WTC11 (cell line): ENCODE results near the gene IGFL4. TPM values are rescaled to one million over a fixed set of nuclear protein-coding genes. Genes with fewer than 3 reads are reported as not detected.

Experiments used
- ATAC-seq: fragments of 200-7000 bp; cut with Tn5 transposase; 2 replicates; pipeline ENCODE4 v1.10.0; 2021; ENCODE audit warnings: mild to moderate bottlenecking, moderate library complexity
- CTCF ChIA-PET: fragments of 300-600 bp; sonication (Branson Sonifier 250); formaldehyde crosslinking; loops from one replicate; lab custom pipeline; 2021; ENCODE audit warnings: antibody characterized with exemption; lab: Charles Lee
- POLR2A ChIA-PET: fragments of 350-600 bp; sonication (Branson Sonifier 250); formaldehyde crosslinking; loops from one replicate; lab custom pipeline; 2021; ENCODE audit warnings: antibody characterized with exemption; lab: Charles Lee
- DNase-seq: peaks from one replicate; pipeline ENCODE4 v3.0.0; 2021; ENCODE audit warnings: low spot score
- H3K27ac Mint-ChIP-seq: 2 replicates; pipeline ENCODE4 v1.8.0; 2021; ENCODE audit warnings: mixed read lengths
- H3K27me3 Mint-ChIP-seq: 2 replicates; pipeline ENCODE4 v1.8.0; 2021; ENCODE audit warnings: low read depth, mild to moderate bottlenecking, moderate library complexity, mixed read lengths
- H3K36me3 Mint-ChIP-seq: 2 replicates; pipeline ENCODE4 v1.8.0; 2021; ENCODE audit warnings: mixed read lengths
- H3K4me1 Mint-ChIP-seq: 2 replicates; pipeline ENCODE4 v1.8.0; 2022; ENCODE audit warnings: mixed read lengths
- H3K4me3 Mint-ChIP-seq: 2 replicates; pipeline ENCODE4 v1.8.0; 2021; ENCODE audit warnings: mild to moderate bottlenecking, moderate library complexity, mixed read lengths
- H3K9me3 Mint-ChIP-seq: 2 replicates; pipeline ENCODE4 v1.8.0; 2021; ENCODE audit warnings: mixed read lengths
- E2F5 ChIP-seq: sonication (generic); formaldehyde crosslinking; IDR thresholded peaks from 2 replicates; pipeline ENCODE4 v1.8.1; 2022; ENCODE audit warnings: mild to moderate bottlenecking, moderate library complexity, missing genetic modification reagents
- HMGA2 ChIP-seq: fragments of 250-450 bp; sonication (Bioruptor Pico); IDR thresholded peaks from 2 replicates; pipeline ENCODE4 v1.4.0; 2021; ENCODE audit warnings: mild to moderate bottlenecking, moderate library complexity
- IRF1 ChIP-seq: sonication (generic); formaldehyde crosslinking; IDR thresholded peaks from 2 replicates; pipeline ENCODE4 v1.8.0; 2023; ENCODE audit warnings: missing genetic modification reagents
- NFATC4 ChIP-seq: fragments of 250-450 bp; sonication (Bioruptor Pico); IDR thresholded peaks from 2 replicates; pipeline ENCODE4 v1.9.0; 2021; ENCODE audit warnings: mild to moderate bottlenecking
- NFE2L1 ChIP-seq: sonication (generic); formaldehyde crosslinking; IDR thresholded peaks from 2 replicates; pipeline ENCODE4 v1.8.1; 2023; ENCODE audit warnings: missing genetic modification reagents
- NFYB ChIP-seq: sonication (generic); formaldehyde crosslinking; conservative IDR thresholded peaks from 2 replicates; pipeline ENCODE4 v1.8.0; 2022; ENCODE audit warnings: low read depth, missing genetic modification reagents
- RORB ChIP-seq: fragments of 250-450 bp; sonication (Bioruptor Pico); IDR thresholded peaks from 2 replicates; pipeline ENCODE4 v1.9.0; 2021; ENCODE audit warnings: mild to moderate bottlenecking
- SP1 ChIP-seq: sonication (generic); formaldehyde crosslinking; conservative IDR thresholded peaks from 2 replicates; pipeline ENCODE4 v1.8.1; 2022; ENCODE audit warnings: missing genetic modification reagents
- ZBTB21 ChIP-seq: sonication (generic); formaldehyde crosslinking; IDR thresholded peaks from 2 replicates; pipeline ENCODE4 v1.8.1; 2023; ENCODE audit warnings: mild to moderate bottlenecking, missing genetic modification reagents, borderline replicate concordance
- ZNF121 ChIP-seq: sonication (generic); formaldehyde crosslinking; IDR thresholded peaks from 2 replicates; pipeline ENCODE4 v1.8.0; 2023; ENCODE audit warnings: missing genetic modification reagents
- ZNF671 ChIP-seq: fragments of 250-450 bp; sonication (Bioruptor Pico); IDR thresholded peaks from 2 replicates; pipeline ENCODE4 v1.8.0; 2021; ENCODE audit warnings: mild to moderate bottlenecking
- total RNA-seq: library from RNA; stranded (reverse); gene quantifications from 3 replicates; pipeline ENCODE4 v1.2.3, GENCODE V29; 2021
- TF ChIP-seq, protein P1 (sequence below): sonication (generic); formaldehyde crosslinking; conservative IDR thresholded peaks from 2 replicates; pipeline ENCODE4 v1.8.1; 2023; ENCODE audit warnings: mild to moderate bottlenecking, low read depth, missing genetic modification reagents, moderate library complexity
- TF ChIP-seq, protein P2 (sequence below): sonication (generic); formaldehyde crosslinking; IDR thresholded peaks from 2 replicates; pipeline ENCODE4 v1.8.0; 2022; ENCODE audit warnings: missing genetic modification reagents
- TF ChIP-seq, protein P3 (sequence below): sonication (generic); formaldehyde crosslinking; IDR thresholded peaks from 2 replicates; pipeline ENCODE4 v1.8.0; 2023; ENCODE audit warnings: mild to moderate bottlenecking, missing genetic modification reagents
- TF ChIP-seq, protein P4 (sequence below): sonication (generic); formaldehyde crosslinking; IDR thresholded peaks from 2 replicates; pipeline ENCODE4 v1.8.1; 2023; ENCODE audit warnings: mild to moderate bottlenecking, missing genetic modification reagents

IGFL4 gene
- total RNA-seq, 1 experiment from 2014 or later = 0.20 TPM

DNA sequence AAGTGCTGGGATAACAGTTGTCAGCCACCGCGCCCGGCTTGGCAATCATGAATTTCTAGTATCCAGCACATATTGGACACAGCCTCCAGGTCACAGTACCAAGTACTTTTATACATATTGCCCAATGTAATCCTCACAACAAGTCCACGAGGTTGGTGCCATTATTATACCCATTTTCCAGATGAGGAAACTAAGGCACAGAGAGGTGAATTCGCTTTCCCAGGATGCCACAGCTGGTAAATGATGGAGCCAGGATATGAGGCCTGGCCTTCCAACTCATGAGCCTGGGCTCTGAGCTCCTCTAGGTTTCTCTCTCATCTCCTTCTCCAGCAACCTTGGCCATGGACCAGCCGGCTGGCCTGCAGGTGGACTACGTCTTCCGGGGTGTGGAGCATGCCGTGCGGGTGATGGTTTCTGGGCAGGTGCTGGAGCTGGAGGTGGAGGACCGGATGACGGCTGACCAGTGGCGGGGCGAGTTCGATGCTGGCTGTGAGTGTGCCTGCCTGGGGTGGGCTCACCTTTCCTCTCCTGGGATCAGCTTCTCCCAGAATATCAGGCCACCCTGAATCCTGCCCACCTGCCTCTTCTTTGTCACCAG lies 38.0 kb downstream of the IGFL4 start (continued):
- TF ChIP-seq, protein P1, sequence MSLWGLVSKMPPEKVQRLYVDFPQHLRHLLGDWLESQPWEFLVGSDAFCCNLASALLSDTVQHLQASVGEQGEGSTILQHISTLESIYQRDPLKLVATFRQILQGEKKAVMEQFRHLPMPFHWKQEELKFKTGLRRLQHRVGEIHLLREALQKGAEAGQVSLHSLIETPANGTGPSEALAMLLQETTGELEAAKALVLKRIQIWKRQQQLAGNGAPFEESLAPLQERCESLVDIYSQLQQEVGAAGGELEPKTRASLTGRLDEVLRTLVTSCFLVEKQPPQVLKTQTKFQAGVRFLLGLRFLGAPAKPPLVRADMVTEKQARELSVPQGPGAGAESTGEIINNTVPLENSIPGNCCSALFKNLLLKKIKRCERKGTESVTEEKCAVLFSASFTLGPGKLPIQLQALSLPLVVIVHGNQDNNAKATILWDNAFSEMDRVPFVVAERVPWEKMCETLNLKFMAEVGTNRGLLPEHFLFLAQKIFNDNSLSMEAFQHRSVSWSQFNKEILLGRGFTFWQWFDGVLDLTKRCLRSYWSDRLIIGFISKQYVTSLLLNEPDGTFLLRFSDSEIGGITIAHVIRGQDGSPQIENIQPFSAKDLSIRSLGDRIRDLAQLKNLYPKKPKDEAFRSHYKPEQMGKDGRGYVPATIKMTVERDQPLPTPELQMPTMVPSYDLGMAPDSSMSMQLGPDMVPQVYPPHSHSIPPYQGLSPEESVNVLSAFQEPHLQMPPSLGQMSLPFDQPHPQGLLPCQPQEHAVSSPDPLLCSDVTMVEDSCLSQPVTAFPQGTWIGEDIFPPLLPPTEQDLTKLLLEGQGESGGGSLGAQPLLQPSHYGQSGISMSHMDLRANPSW (CRISPR knock-in tag) = no peak
- TF ChIP-seq, all 79 proteins: peak for 0

DNA sequence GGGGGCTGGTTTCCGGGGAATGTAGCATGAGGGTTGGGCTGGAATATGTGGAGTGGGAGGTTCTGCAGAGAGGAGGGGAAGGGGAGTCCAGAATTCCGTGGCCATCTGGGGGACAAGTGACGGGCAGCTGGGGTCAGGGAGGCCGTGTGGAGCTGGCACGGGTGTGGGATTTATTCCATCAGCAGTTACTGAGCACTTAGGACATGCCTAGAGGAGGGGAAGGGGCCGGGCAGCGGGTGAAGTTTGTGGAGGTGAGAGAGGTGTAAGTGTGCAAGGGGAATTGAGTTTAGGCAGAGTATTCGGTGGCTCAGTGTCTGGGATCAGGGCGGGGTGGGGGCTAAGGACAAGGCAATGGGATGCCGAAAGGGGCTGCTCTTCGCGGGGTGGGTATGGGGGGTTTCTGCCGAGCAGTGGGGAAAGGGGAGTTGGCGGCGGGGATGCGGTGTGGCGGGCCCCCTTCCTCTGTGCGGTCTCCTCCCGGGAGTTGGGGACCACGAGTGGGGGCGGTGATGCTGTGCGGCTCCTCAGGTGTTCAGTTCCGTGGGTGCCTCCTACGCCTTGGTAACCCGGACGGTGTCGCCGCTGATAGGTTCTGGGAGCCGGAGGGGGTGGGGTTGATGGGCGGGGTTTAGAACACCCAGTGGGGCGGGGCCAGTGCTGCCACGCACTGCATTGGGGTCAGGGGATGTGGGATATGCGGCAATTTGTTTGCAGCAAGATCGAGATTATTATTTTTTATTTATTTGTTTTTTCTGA lies 40.1 kb downstream of the IGFL4 start:
- Mint-ChIP-seq H3K4me3 (peak overlapping the region; percentile 85), H3K27me3 (peaks cover 6% of the 10 kb centered on the region; the same call in 1 of the 2 replicates), H3K27ac (0 out of 2 replicates have a peak overlapping the region, but pooled peaks have one; percentile 41), H3K4me1 (peaks cover 22% of the 10 kb centered on the region), H3K9me3 (no peaks in the 10 kb centered on the region), H3K36me3 (peaks cover 11% of the 10 kb centered on the region)
- DNase-seq = peak; percentile 74
- ChIA-PET CTCF (no interaction called here), POLR2A (no interaction called here)
- no peak for TF ChIP-seq NFATC4
- TF ChIP-seq, protein P2, sequence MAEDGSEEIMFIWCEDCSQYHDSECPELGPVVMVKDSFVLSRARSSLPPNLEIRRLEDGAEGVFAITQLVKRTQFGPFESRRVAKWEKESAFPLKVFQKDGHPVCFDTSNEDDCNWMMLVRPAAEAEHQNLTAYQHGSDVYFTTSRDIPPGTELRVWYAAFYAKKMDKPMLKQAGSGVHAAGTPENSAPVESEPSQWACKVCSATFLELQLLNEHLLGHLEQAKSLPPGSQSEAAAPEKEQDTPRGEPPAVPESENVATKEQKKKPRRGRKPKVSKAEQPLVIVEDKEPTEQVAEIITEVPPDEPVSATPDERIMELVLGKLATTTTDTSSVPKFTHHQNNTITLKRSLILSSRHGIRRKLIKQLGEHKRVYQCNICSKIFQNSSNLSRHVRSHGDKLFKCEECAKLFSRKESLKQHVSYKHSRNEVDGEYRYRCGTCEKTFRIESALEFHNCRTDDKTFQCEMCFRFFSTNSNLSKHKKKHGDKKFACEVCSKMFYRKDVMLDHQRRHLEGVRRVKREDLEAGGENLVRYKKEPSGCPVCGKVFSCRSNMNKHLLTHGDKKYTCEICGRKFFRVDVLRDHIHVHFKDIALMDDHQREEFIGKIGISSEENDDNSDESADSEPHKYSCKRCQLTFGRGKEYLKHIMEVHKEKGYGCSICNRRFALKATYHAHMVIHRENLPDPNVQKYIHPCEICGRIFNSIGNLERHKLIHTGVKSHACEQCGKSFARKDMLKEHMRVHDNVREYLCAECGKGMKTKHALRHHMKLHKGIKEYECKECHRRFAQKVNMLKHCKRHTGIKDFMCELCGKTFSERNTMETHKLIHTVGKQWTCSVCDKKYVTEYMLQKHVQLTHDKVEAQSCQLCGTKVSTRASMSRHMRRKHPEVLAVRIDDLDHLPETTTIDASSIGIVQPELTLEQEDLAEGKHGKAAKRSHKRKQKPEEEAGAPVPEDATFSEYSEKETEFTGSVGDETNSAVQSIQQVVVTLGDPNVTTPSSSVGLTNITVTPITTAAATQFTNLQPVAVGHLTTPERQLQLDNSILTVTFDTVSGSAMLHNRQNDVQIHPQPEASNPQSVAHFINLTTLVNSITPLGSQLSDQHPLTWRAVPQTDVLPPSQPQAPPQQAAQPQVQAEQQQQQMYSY (CRISPR knock-in tag) = 0 out of 2 replicates have a peak, but pooled peaks have one; percentile 18
- peak; percentile 55 for TF ChIP-seq SP1 (CRISPR knock-in tag)
- ATAC-seq = peak; percentile 84

GRCh38 chr19:45999653-46000121 lies 41.1 kb downstream of the IGFL4 start:
- TF ChIP-seq ZNF121 (peak; percentile 90), E2F5 (CRISPR knock-in tag) (no peak), ZBTB21 (CRISPR knock-in tag) (peak; percentile 97), NFE2L1 (CRISPR knock-in tag) (0 out of 2 replicates have a peak, but pooled peaks have one; percentile 8)
- Mint-ChIP-seq H3K4me1 (peaks cover 22% of the 10 kb centered on the region), H3K27ac (peak overlapping the region; percentile 87)

DNA sequence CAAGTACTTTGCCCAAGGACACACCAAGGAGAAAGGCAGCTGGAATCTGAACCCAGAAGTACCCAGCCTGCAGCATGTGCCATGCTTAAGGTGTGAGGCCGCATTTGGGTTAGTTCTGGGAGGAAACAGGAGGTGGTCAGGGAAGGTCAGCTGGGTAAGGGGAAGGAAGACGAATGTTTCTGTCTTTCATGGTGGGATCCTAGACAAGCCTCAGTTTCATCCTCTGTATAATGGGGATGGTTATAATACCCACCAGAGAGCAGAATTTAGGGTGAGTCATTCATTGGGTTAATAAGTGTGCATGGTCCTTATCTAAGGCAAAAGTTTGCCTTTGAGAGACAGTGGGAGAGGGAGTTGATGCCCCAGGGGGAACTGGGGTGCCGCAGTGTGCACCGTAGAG lies 42.0 kb downstream of the IGFL4 start:
- no peak for DNase-seq
- Mint-ChIP-seq H3K36me3 (peaks cover 6% of the 10 kb centered on the region; the same call in 1 of the 2 replicates), H3K4me3 (peak overlapping the region; percentile 85), H3K27ac (peak overlapping the region; percentile 77), H3K9me3 (no peaks in the 10 kb centered on the region), H3K27me3 (peaks cover 6% of the 10 kb centered on the region; the same call in 1 of the 2 replicates), H3K4me1 (peaks cover 22% of the 10 kb centered on the region)
- TF ChIP-seq RORB (CRISPR knock-in tag) (no peak), HMGA2 (CRISPR knock-in tag) (no peak), ZNF671 (no peak), IRF1 (no peak), NFYB (CRISPR knock-in tag) (no peak)
- TF ChIP-seq, protein P3, sequence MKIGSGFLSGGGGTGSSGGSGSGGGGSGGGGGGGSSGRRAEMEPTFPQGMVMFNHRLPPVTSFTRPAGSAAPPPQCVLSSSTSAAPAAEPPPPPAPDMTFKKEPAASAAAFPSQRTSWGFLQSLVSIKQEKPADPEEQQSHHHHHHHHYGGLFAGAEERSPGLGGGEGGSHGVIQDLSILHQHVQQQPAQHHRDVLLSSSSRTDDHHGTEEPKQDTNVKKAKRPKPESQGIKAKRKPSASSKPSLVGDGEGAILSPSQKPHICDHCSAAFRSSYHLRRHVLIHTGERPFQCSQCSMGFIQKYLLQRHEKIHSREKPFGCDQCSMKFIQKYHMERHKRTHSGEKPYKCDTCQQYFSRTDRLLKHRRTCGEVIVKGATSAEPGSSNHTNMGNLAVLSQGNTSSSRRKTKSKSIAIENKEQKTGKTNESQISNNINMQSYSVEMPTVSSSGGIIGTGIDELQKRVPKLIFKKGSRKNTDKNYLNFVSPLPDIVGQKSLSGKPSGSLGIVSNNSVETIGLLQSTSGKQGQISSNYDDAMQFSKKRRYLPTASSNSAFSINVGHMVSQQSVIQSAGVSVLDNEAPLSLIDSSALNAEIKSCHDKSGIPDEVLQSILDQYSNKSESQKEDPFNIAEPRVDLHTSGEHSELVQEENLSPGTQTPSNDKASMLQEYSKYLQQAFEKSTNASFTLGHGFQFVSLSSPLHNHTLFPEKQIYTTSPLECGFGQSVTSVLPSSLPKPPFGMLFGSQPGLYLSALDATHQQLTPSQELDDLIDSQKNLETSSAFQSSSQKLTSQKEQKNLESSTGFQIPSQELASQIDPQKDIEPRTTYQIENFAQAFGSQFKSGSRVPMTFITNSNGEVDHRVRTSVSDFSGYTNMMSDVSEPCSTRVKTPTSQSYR (CRISPR knock-in tag) = no peak
- TF ChIP-seq, protein P4, sequence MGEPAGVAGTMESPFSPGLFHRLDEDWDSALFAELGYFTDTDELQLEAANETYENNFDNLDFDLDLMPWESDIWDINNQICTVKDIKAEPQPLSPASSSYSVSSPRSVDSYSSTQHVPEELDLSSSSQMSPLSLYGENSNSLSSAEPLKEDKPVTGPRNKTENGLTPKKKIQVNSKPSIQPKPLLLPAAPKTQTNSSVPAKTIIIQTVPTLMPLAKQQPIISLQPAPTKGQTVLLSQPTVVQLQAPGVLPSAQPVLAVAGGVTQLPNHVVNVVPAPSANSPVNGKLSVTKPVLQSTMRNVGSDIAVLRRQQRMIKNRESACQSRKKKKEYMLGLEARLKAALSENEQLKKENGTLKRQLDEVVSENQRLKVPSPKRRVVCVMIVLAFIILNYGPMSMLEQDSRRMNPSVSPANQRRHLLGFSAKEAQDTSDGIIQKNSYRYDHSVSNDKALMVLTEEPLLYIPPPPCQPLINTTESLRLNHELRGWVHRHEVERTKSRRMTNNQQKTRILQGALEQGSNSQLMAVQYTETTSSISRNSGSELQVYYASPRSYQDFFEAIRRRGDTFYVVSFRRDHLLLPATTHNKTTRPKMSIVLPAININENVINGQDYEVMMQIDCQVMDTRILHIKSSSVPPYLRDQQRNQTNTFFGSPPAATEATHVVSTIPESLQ (CRISPR knock-in tag) = no peak
- no peak for ATAC-seq
- ChIA-PET POLR2A (no interaction called here), CTCF (interaction anchor here (1.0 to 1.4 kb wide), 6 partner anchors 18 to 85 kb away, joined by 3 to 8 read pairs (median 4); no protein-coding TSS in a partner anchor)

More at GRCh38 chr19:45999653-46000121, 41.1 kb downstream of the IGFL4 start:
- ChIA-PET CTCF (interaction anchor here (1.0 to 1.4 kb wide), 5 partner anchors 29 to 86 kb away, joined by 3 to 8 read pairs (median 4); no protein-coding TSS in a partner anchor), POLR2A (no interaction called here)
- DNase-seq (peak; percentile 75), ATAC-seq (peak; percentile 7)
- Mint-ChIP-seq H3K4me3 (peak overlapping the region; percentile 85), H3K9me3 (no peaks in the 10 kb centered on the region), H3K36me3 (peaks cover 6% of the 10 kb centered on the region; the same call in 1 of the 2 replicates), H3K27me3 (peaks cover 6% of the 10 kb centered on the region; the same call in 1 of the 2 replicates)
